ENCODE data around the gene RCAN1. TPM values are rescaled to one million over a fixed set of nuclear protein-coding genes. Genes with fewer than 3 reads are reported as not detected.

RCAN1 gene
- total and polyA plus RNA-seq, 2 of the 8 experiments (the other 6 are each of a cell fraction or from before 2014, with no cell fraction given): 1.7 to 6.4 TPM

GRCh38 chr21:34599534-34600101 is 15.3 kb downstream of the RCAN1 start (continued):
- TF ChIP-seq EZH2 (IDR thresholded peaks at IDR 0.05; ENCODE audit: low read depth, low read length, severe bottlenecking): no peak
- no peak for TF ChIP-seq MAFK (IDR thresholded peaks at IDR 0.05; ENCODE audit: low read depth, low read length)
- TF ChIP-seq GABPA (IDR thresholded peaks at IDR 0.05; ENCODE audit: borderline replicate concordance, insufficient read depth, low read length): no peak
- TF ChIP-seq RXRA (IDR thresholded peaks at IDR 0.05; ENCODE audit: insufficient read depth, low read depth, low read length): no peak
- TF ChIP-seq, protein P1, sequence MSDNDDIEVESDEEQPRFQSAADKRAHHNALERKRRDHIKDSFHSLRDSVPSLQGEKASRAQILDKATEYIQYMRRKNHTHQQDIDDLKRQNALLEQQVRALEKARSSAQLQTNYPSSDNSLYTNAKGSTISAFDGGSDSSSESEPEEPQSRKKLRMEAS (IDR thresholded peaks at IDR 0.05): no peak
